ENCODE results near the gene TNFAIP8L1.

The TNFAIP8L1 gene

GRCh38 chr19:4695224-4695731, 56.0 kb downstream of the TNFAIP8L1 start:
- peaks cover 76% of the 10 kb centered on the region for H3K36me3 ChIP-seq (ENCODE audit: insufficient read depth, low read length)
- H2AFZ ChIP-seq (ENCODE audit: low read depth, low read length), result no peak overlapping the region
- no peaks in the 10 kb centered on the region for H3K27me3 ChIP-seq (ENCODE audit: insufficient read depth, low read length)
- H3K9me3 ChIP-seq (ENCODE audit: low read length), result no peaks in the 10 kb centered on the region
- no peaks in the 10 kb centered on the region for H3K4me1 ChIP-seq (ENCODE audit: insufficient read depth, low read length)
- no peak overlapping the region for H3K4me3 ChIP-seq (ENCODE audit: low read length)

GRCh38 chr19:4697304-4697703, 58.0 kb downstream of the TNFAIP8L1 start:
- H3K4me1 ChIP-seq (ENCODE audit: insufficient read depth, low read length), result no peaks in the 10 kb centered on the region
- H3K27me3 ChIP-seq (ENCODE audit: insufficient read depth, low read length), result no peaks in the 10 kb centered on the region
- H2AFZ ChIP-seq (ENCODE audit: low read depth, low read length), result no peak overlapping the region
- no peak overlapping the region for H3K4me3 ChIP-seq (ENCODE audit: low read length)
- no peaks in the 10 kb centered on the region for H3K9me3 ChIP-seq (ENCODE audit: low read length)
- peaks cover 81% of the 10 kb centered on the region for H3K36me3 ChIP-seq (ENCODE audit: insufficient read depth, low read length)

- H3K9me3 ChIP-seq (ENCODE audit: low read length), result no peaks in the 10 kb centered on the region
These were observed 60.7 kb downstream of the TNFAIP8L1 start for GRCh38 chr19:4699826-4700692.

GRCh38 chr19:4700693-4700970, 61.3 kb downstream of the TNFAIP8L1 start:
- H3K36me3 ChIP-seq (ENCODE audit: insufficient read depth, low read length), result peaks cover 70% of the 10 kb centered on the region
- H3K27me3 ChIP-seq (ENCODE audit: insufficient read depth, low read length), result no peaks in the 10 kb centered on the region
- no peak overlapping the region for H3K4me3 ChIP-seq (ENCODE audit: low read length)
- H3K9me3 ChIP-seq (ENCODE audit: low read length), result no peaks in the 10 kb centered on the region
- no peak overlapping the region for H2AFZ ChIP-seq (ENCODE audit: low read depth, low read length)
- H3K4me1 ChIP-seq (ENCODE audit: insufficient read depth, low read length), result no peaks in the 10 kb centered on the region

More at GRCh38 chr19:4699826-4700692, 60.7 kb downstream of the TNFAIP8L1 start:
- H3K36me3 ChIP-seq (ENCODE audit: insufficient read depth, low read length), result peaks cover 71% of the 10 kb centered on the region
- no peaks in the 10 kb centered on the region for H3K27me3 ChIP-seq (ENCODE audit: insufficient read depth, low read length)
- no peaks in the 10 kb centered on the region for H3K4me1 ChIP-seq (ENCODE audit: insufficient read depth, low read length)
- no peak overlapping the region for H2AFZ ChIP-seq (ENCODE audit: low read depth, low read length)
- no peak overlapping the region for H3K4me3 ChIP-seq (ENCODE audit: low read length)

- Histone ChIP-seq H3K4me1 (ENCODE audit: insufficient read depth, low read length) (no peaks in the 10 kb centered on the region), H3K9me3 (ENCODE audit: low read length) (no peaks in the 10 kb centered on the region), H2AFZ (ENCODE audit: low read depth, low read length) (no peak overlapping the region), H3K36me3 (ENCODE audit: insufficient read depth, low read length) (peaks cover 73% of the 10 kb centered on the region), H3K4me3 (ENCODE audit: low read length) (no peak overlapping the region), H3K27me3 (ENCODE audit: insufficient read depth, low read length) (no peaks in the 10 kb centered on the region)
These were observed 62.2 kb downstream of the TNFAIP8L1 start for GRCh38 chr19:4701557-4701956.

- H3K27me3 ChIP-seq (ENCODE audit: insufficient read depth, low read length), result no peaks in the 10 kb centered on the region
- H3K36me3 ChIP-seq (ENCODE audit: insufficient read depth, low read length), result peaks cover 66% of the 10 kb centered on the region
- H3K4me3 ChIP-seq (ENCODE audit: low read length), result no peak overlapping the region
- H2AFZ ChIP-seq (ENCODE audit: low read depth, low read length), result no peak overlapping the region
- no peaks in the 10 kb centered on the region for H3K4me1 ChIP-seq (ENCODE audit: insufficient read depth, low read length)
- H3K9me3 ChIP-seq (ENCODE audit: low read length), result no peaks in the 10 kb centered on the region
These were observed 63.4 kb downstream of the TNFAIP8L1 start for GRCh38 chr19:4702764-4703163.

- no peaks in the 10 kb centered on the region for H3K9me3 ChIP-seq (ENCODE audit: low read length)
- no peaks in the 10 kb centered on the region for H3K4me1 ChIP-seq (ENCODE audit: insufficient read depth, low read length)
- peaks cover 60% of the 10 kb centered on the region for H3K36me3 ChIP-seq (ENCODE audit: insufficient read depth, low read length)
- no peaks in the 10 kb centered on the region for H3K27me3 ChIP-seq (ENCODE audit: insufficient read depth, low read length)
- H3K4me3 ChIP-seq (ENCODE audit: low read length), result no peak overlapping the region
- H2AFZ ChIP-seq (ENCODE audit: low read depth, low read length), result no peak overlapping the region
These were observed 64.5 kb downstream of the TNFAIP8L1 start for GRCh38 chr19:4703671-4704316.

GRCh38 chr19:4704317-4704673, 65.0 kb downstream of the TNFAIP8L1 start:
- H3K9me3 ChIP-seq (ENCODE audit: low read length), result no peaks in the 10 kb centered on the region
- no peaks in the 10 kb centered on the region for H3K27me3 ChIP-seq (ENCODE audit: insufficient read depth, low read length)
- H3K4me3 ChIP-seq (ENCODE audit: low read length), result no peak overlapping the region
- H3K36me3 ChIP-seq (ENCODE audit: insufficient read depth, low read length), result peaks cover 59% of the 10 kb centered on the region
- H3K4me1 ChIP-seq (ENCODE audit: insufficient read depth, low read length), result no peaks in the 10 kb centered on the region
- no peak overlapping the region for H2AFZ ChIP-seq (ENCODE audit: low read depth, low read length)

Data from neuron (in vitro differentiated cells).